GM19468 (cell line): ENCODE data around the gene CELF4.

Experiments
- ATAC-seq: cut with Tn5 transposase; IDR thresholded peaks from one replicate; pipeline ENCODE4 v1.9.1; 2021; ENCODE audit warnings: mild to moderate bottlenecking, moderate library complexity, moderate number of reproducible peaks; ENCODE audit not compliant: unreplicated experiment; ENCODE audit errors: extremely low read depth

CELF4 gene

DNA sequence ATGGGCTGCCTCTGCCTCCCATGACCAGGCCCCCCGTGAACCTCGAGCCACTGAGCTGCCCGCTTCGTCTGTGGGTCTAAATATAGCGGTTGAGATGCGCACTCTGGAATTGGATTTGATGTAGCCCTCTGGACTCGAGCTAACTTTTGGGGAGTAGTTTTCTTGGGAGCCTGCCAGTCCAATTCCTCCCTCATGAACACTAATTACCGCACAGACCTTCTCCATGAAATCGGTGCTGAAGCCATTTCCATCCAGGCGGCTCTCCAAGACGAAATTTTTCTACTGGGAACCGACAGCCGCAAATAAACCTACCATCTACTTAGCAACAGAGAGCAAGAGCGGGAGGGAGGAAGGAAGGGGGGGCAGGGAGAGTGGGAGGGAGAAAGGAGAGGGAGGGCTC lies 63.6 kb downstream of the CELF4 start:
- no peak for ATAC-seq

- ATAC-seq = no peak
Measured at GRCh38 chr18:37501136-37501535, 64.5 kb downstream of the CELF4 start.

GRCh38 chr18:37499913-37500312 lies 65.7 kb downstream of the CELF4 start:
- ATAC-seq = no peak

GRCh38 chr18:37499044-37499443 lies 66.6 kb downstream of the CELF4 start:
- ATAC-seq = no peak

DNA sequence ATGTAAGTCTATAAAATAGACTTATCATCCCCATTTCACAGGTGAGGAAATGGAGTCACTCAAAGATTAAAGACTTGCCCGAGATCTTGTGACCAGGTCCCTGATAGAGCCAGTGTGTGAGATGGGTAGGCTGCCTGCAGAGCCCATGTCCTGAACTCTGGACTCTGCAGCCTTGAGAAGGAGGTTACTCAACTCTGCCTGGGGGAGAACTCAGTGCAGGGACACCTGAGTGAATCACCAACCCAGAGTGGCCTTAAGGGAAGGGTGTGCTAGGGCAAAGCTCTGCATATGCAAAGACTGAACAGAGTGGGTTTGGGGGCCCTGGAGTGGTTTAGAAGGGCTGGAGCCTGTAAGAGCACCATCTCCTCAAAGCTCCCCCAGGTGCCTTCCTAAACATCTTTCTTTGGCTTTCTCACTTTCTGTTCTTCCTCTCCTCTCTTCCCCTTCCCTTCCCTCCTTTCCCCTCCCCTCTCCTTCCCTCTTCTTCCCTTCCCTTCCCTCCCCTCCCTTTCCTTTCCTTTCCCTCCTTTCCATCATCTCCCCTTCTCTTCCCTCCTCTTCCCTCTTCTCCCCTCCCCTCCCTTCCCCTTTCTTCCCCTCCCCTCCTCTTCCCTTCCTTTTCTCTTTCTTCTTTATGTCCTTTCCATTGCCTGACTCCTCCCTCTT lies 67.6 kb downstream of the CELF4 start:
- ATAC-seq = no peak

- ATAC-seq = no peak
Measured at GRCh38 chr18:37496568-37496967, 69.0 kb downstream of the CELF4 start.

DNA sequence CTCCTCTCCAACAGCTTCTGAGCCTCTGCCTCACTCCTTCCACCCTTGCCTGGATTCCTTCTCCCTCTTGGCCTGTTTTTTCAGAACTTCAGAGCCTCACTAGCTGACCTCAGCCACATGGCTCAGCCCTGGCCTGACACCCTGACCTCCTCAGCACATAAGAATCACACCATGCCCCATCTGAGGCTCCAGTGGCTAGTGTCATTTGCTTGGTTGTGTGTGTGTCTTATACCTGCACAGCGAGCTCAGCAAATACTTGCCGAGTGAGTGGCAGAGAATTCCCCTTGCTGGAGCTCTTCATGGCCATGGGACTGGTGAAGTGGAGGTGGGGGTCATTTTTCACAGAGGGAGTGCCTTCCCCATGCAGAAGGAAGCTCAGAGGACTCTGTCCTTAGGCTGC lies 70.2 kb downstream of the CELF4 start:
- no peak for ATAC-seq

DNA sequence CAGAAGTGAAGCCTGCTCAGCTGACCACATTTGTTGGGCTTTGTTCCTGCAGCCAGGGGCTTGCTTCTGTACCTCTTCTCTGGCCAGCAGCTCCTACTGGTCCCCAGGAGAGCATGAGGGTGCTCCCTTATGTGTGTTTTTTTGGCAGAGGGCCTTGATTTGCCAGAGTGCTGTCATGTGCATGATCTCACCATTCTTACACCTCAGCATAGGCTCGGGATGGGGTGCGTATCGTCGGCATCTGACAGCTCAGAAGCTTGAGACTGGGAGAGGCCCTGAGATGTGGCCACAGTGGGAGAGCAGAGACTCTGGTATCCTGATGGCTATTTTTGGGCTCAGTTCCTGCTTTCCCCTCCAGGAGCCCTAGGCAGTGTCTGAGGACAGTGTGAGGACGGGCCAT lies 71.2 kb downstream of the CELF4 start:
- no peak for ATAC-seq

DNA sequence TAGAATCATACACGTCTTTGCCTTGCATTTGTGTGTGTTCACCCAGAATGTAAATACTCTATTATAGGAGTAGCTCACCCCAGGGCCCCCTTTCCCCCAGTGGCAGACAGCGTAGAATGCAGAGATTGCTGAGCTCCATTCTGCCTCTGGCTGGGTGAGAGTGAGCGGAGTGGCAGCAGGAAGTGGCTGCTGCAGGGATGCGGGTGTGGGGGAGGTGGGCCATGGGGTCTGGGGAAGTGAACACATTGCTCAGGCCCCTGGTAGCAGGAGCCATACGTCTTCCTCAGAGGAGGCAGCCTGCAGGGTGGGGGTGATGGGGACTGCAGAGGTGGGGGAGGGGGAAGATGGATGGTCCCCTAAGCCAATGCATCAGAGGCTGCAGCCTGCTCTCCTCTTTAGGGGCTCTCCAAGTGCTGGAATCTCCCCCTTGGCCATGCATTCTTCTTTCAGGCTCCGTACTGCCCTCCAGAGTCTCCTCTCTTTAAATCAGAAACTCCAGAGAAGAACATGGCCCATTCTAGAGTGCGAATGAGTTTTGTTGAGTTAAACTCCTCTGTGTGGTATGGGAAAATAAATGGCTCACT lies 72.2 kb downstream of the CELF4 start:
- ATAC-seq = no peak

DNA sequence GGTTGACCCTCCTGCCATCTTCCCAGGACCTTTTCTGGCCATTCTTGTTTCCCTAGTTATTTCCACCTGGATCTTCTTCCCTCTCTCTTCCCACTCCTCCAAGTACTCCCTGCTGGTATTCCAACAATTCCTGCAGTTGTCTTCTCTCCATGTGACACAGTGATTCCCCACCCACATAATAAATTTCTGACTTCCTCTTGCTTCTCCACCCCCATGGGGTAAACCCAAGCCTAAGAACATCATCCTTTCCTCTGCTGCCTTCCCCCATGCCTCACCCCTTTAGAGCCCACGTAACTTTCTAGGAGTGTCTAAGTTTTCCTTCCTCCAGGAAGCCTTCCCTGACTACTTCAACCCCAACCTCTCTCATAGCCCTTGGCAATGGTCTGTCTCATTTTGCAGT lies 72.6 kb downstream of the CELF4 start:
- no peak for ATAC-seq

GRCh38 chr18:37491526-37491925 lies 74.1 kb downstream of the CELF4 start:
- no peak for ATAC-seq

DNA sequence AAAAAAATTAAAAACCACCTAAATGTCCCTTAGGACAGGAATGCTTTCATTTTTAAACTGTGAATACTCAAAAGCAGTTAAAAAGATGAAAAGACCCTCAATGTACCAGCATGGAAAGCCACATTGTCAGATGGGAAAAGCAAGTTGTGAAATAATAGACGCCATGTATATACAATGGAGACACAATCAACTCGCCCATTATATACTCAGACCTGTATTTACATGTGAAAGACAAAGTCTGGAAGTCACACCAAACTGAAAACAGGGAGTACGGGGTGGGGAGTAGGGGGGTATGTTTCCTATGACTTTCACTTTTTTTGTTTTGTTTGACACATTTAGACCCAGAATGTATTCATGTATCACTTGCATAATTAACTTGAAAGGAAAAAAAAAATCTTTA lies 75.6 kb downstream of the CELF4 start:
- no peak for ATAC-seq

DNA sequence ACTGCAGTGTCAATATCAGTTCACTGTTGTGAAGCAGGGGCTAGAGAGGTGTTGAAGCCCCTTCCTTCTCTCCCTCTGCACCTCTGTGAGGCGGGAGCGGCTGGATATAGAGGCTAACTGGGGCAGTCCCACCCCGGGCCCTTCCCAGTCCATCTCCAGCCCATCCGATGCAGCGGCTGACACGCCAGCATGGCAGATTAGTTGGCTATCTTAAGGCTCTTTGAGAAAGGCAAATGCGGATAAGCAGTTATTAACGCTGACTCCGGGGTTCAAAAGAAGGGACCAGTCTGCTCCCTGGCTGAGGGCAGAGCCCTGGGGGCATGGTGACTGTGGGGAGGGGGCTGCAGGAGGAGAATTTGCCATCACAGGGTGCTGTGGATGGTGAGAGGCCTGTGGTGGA lies 76.6 kb downstream of the CELF4 start:
- no peak for ATAC-seq

DNA sequence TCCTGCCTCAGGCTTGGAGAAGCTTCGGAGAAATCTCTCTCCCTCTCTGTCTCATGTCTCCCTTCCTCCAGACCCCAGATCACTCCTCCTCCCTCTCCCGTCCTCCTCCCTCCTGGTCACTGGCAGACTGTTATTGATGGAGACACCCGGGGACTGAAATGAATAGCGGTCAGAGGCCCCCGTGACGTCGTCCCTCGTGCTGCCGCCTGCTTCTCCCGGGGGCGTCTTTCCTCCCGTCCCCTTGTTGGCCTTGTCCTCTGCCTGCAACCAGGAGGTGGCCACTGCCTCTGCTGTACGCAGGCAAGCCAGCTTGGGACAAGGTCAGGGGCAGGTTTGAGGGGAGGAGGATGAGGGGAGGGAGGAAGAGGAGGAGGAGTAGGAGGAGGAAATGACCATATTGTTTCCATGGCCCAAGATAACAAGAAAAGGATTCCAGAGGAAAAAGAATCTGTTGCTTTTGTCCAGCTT lies 78.2 kb downstream of the CELF4 start:
- no peak for ATAC-seq

GRCh38 chr18:37486848-37487247 lies 78.8 kb downstream of the CELF4 start:
- no peak for ATAC-seq

DNA sequence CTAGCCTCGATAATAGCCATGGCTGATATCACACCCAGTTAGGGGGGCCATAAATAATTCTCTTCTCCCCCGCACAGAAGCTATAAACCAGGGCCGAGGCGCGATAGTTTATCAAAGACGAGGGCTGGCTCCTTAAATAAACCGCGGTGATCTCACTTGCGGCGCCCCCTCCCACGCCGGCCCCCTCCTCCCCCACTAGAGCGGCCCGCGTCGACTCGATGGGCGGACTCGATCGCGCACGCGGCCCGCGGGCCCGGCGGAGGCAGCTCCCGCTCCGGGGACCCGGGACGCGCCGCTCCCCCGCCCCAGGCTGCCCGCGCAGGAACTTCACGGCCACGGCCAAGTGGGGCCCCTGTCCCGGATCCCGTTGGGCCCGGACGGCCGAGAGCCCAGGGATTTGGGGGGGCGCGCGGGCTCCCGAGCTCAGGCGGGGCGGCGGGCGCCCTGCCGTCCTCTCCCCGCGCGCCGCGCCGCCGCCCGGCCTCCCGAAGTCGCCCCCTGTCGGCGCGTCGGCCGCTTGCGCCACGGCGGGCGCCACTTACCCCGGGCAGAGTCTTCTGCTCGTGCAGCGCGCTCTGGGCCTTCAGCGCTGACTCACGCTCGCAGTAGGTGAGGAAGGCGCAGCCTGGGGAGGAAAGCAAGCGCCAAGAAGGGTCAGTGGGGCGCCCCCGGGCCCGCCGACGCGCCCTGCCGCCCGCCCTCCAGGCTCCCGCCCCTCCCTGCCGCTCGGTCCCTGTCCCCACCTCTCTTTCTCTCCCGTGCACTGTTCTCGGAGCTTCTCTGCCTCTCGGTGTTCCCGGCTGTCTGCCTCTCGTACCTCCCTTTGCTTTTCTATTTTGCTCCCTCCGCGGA lies 80.4 kb downstream of the CELF4 start:
- ATAC-seq = no peak

- ATAC-seq = no peak
Measured at GRCh38 chr18:37483984-37484819, 81.4 kb downstream of the CELF4 start.

GRCh38 chr18:37483221-37483971 lies 82.2 kb downstream of the CELF4 start:
- ATAC-seq = no peak

DNA sequence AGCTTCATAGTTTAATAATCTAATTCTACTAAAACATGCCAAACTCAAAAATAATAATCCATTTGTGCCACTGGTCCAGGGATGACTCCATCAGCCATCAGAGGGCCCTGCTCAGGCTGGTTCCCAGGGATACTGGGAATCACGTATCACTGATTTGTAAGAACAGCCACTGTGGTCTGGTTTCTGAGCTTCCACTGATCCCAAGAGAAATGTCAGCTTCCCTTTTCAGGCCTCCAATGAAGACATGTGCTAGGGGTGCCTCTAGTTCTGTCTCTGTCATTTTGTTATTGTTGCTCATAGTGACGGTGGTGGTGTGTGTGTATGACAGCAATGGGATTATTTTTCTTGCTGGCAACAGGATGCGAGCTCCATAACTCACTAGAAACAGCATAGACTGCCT lies 83.2 kb downstream of the CELF4 start:
- no peak for ATAC-seq

DNA sequence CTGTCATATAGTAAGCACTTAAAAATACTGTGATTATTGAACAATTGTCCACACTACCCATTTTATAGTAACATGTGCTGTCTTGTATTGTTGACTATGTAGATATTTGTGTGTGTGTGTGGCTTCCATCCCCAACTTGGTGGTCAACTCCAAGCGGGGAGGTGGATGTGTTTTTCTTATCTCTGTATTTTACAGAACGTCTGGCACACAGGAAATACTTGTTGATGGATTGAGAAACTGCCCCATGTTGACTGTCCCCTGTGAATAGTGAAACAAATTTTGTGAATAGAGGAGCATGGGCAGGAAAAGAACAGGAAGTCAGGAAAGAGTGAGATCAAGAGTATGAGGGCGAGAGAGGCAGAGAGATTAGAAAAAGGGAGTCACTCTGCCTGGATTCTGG lies 83.6 kb downstream of the CELF4 start:
- no peak for ATAC-seq
